OCI-LY3 (cell line): ENCODE data around the gene ARHGAP10.

Experiments
- H2AFZ ChIP-seq: fragments of 200-600, 300-600 bp; shearing (Covaris generic); 2 replicates; pipeline ENCODE4 v1.6.0; 2014; ENCODE audit warnings: antibody characterized with exemption, low read depth, low read length
- H3K27ac ChIP-seq: fragments of 200-600, 300-600 bp; sonication (generic); 2 replicates; pipeline ENCODE4 v1.5.1; 2014; ENCODE audit warnings: mild to moderate bottlenecking, low read length, moderate library complexity, mixed read lengths
- H3K27me3 ChIP-seq: fragments of 200-600, 300-600 bp; sonication (generic); 2 replicates; pipeline ENCODE4 v1.6.1; 2014; ENCODE audit warnings: low read depth, low read length, mixed read lengths
- H3K36me3 ChIP-seq: fragments of 200-600, 300-600 bp; sonication (generic); replicated peaks from 2 replicates; pipeline ENCODE3; 2014; ENCODE audit warnings: low read depth, low read length, mixed read lengths
- H3K4me1 ChIP-seq: fragments of 300-600, 200-600 bp; sonication (generic); 2 replicates; pipeline ENCODE4 v1.6.1; 2014; ENCODE audit warnings: low read length, mixed read lengths
- H3K4me2 ChIP-seq: fragments of 200-600, 300-600 bp; sonication (generic); 2 replicates; pipeline ENCODE4 v1.6.1; 2014; ENCODE audit warnings: low read length, mixed read lengths
- H3K4me3 ChIP-seq: fragments of 300-600, 200-600 bp; sonication (generic); 2 replicates; pipeline ENCODE4 v1.5.1; 2014; ENCODE audit warnings: antibody characterized with exemption, mild to moderate bottlenecking, low read length, moderate library complexity
- H3K79me2 ChIP-seq: fragments of 300-600, 200-600 bp; shearing (Covaris generic); 2 replicates; pipeline ENCODE4 v1.6.1; 2014; ENCODE audit warnings: mild to moderate bottlenecking, low read length, mixed read lengths
- H3K9ac ChIP-seq: fragments of 300-600, 200-600 bp; shearing (Covaris generic); 2 replicates; pipeline ENCODE4 v1.6.0; 2014; ENCODE audit warnings: mild to moderate bottlenecking, low read length, moderate library complexity
- H3K9me3 ChIP-seq: fragments of 200-600, 300-600 bp; shearing (Covaris generic); 2 replicates; pipeline ENCODE4 v1.6.1; 2014; ENCODE audit warnings: low read length, mixed read lengths; ENCODE audit not compliant: insufficient read depth
- H4K20me1 ChIP-seq: fragments of 200-600, 300-600 bp; sonication (generic); 2 replicates; pipeline ENCODE4 v1.6.1; 2016; ENCODE audit warnings: low read length, mixed read lengths; ENCODE audit not compliant: insufficient read depth
- CTCF ChIP-seq: fragments of 200-600, 300-600 bp; sonication (generic); IDR thresholded peaks from 2 replicates; pipeline ENCODE4 v1.5.1; 2014; ENCODE audit warnings: antibody characterized with exemption, low read length, low read depth
- EZH2phosphoT487 ChIP-seq: fragments of 200-600 bp; shearing (Covaris generic); IDR thresholded peaks from 2 replicates; pipeline ENCODE4 v1.6.1; 2018; ENCODE audit warnings: antibody characterized with exemption, mixed run types, low read depth

ARHGAP10 gene

GRCh38 chr4:148069086-148069894 is 337.4 kb downstream of the ARHGAP10 start:
- H2AFZ ChIP-seq: no peak overlapping the region
- H3K36me3 ChIP-seq: peaks cover 17% of the 10 kb centered on the region
- H3K4me1 ChIP-seq: no peaks in the 10 kb centered on the region
- TF ChIP-seq EZH2phosphoT487: no peak
- TF ChIP-seq CTCF: no peak
- peaks cover 7% of the 10 kb centered on the region; the same call in 1 of the 2 replicates for H3K9me3 ChIP-seq
- H4K20me1 ChIP-seq: peaks cover 3% of the 10 kb centered on the region; the same call in 1 of the 2 replicates
- no peak overlapping the region for H3K9ac ChIP-seq
- H3K4me3 ChIP-seq: no peak overlapping the region
- H3K27me3 ChIP-seq: no peaks in the 10 kb centered on the region
- H3K27ac ChIP-seq: no peak overlapping the region
- no peak overlapping the region for H3K4me2 ChIP-seq
- no peaks in the 10 kb centered on the region for H3K79me2 ChIP-seq

DNA sequence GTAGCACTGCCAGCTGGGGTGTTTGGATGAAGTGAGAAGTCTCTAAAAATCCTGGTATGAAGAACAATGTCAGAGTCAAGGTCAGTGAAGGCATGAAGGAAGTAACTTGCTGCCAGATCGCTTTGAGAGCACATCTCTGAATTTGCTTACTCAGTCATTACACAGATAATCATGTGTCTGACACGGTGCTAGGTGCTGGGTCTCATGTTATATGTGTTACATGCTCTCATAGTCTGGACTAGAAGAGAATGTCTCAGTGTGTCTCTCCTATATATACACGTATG is 337.9 kb downstream of the ARHGAP10 start:
- TF ChIP-seq EZH2phosphoT487: no peak
- no peak overlapping the region for H3K4me3 ChIP-seq
- H2AFZ ChIP-seq: no peak overlapping the region

GRCh38 chr4:148071009-148071408 is 339.1 kb downstream of the ARHGAP10 start:
- Histone ChIP-seq H3K36me3 (peaks cover 31% of the 10 kb centered on the region), H3K9ac (no peak overlapping the region)
- TF ChIP-seq EZH2phosphoT487 (no peak), CTCF (no peak)

More for the DNA sequence above, 337.9 kb downstream of the ARHGAP10 start:
- Histone ChIP-seq H3K4me2 (no peak overlapping the region), H3K79me2 (no peaks in the 10 kb centered on the region), H3K9me3 (peaks cover 12% of the 10 kb centered on the region; the same call in 1 of the 2 replicates), H3K36me3 (peaks cover 22% of the 10 kb centered on the region), H3K27me3 (no peaks in the 10 kb centered on the region), H4K20me1 (peaks cover 3% of the 10 kb centered on the region; the same call in 1 of the 2 replicates), H3K9ac (no peak overlapping the region), H3K27ac (no peak overlapping the region), H3K4me1 (no peaks in the 10 kb centered on the region)

GRCh38 chr4:148072789-148073188 is 340.9 kb downstream of the ARHGAP10 start:
- TF ChIP-seq CTCF: no peak
- no peak for TF ChIP-seq EZH2phosphoT487
- Histone ChIP-seq H4K20me1 (no peaks in the 10 kb centered on the region), H3K27ac (no peak overlapping the region), H3K79me2 (no peaks in the 10 kb centered on the region), H3K36me3 (peaks cover 34% of the 10 kb centered on the region), H3K4me2 (no peak overlapping the region), H3K9ac (no peak overlapping the region), H3K27me3 (no peaks in the 10 kb centered on the region), H3K4me3 (no peak overlapping the region), H3K9me3 (peaks cover 20% of the 10 kb centered on the region; the same call in 1 of the 2 replicates), H3K4me1 (no peaks in the 10 kb centered on the region), H2AFZ (no peak overlapping the region)

More at GRCh38 chr4:148071009-148071408, 339.1 kb downstream of the ARHGAP10 start:
- H4K20me1 ChIP-seq: peaks cover 3% of the 10 kb centered on the region; the same call in 1 of the 2 replicates
- H3K4me2 ChIP-seq: no peak overlapping the region
- no peaks in the 10 kb centered on the region for H3K27me3 ChIP-seq
- H3K4me3 ChIP-seq: no peak overlapping the region
- H3K4me1 ChIP-seq: no peaks in the 10 kb centered on the region
- H3K27ac ChIP-seq: no peak overlapping the region
- no peak overlapping the region for H2AFZ ChIP-seq
- no peaks in the 10 kb centered on the region for H3K79me2 ChIP-seq
- peaks cover 20% of the 10 kb centered on the region; the same call in 1 of the 2 replicates for H3K9me3 ChIP-seq
